IMR-90 (cell line): Measurements from ENCODE around the gene CACNA1I.

Experiments used
- CEBPB ChIP-seq: IDR thresholded peaks from 2 replicates; pipeline ENCODE4 v1.6.1; 2012; ENCODE audit warnings: low read depth, low read length, improper control_type of control experiment
- CHD1 ChIP-seq: IDR thresholded peaks from 2 replicates; pipeline ENCODE4 v1.6.1; 2012; ENCODE audit warnings: low read depth, low read length, improper control_type of control experiment
- FOS ChIP-seq: fragments of 150-350 bp; IDR thresholded peaks from 2 replicates; pipeline ENCODE4 v1.6.1; 2016; ENCODE audit warnings: low read depth, low read length
- MAFK ChIP-seq: IDR thresholded peaks from 2 replicates; pipeline ENCODE4 v1.6.1; 2012; ENCODE audit warnings: low read depth, low read length, improper control_type of control experiment
- MAZ ChIP-seq: IDR thresholded peaks from 2 replicates; pipeline ENCODE4 v1.6.1; 2012; ENCODE audit warnings: low read depth, mild to moderate bottlenecking, low read length, improper control_type of control experiment, moderate library complexity, borderline replicate concordance
- NFE2L2 ChIP-seq: fragments of 150-350 bp; IDR thresholded peaks from 2 replicates; pipeline ENCODE4 v1.6.1; 2016; ENCODE audit warnings: low read depth, mild to moderate bottlenecking, low read length
- POLR2A ChIP-seq: IDR thresholded peaks from 2 replicates; pipeline ENCODE4 v1.6.1; 2012; ENCODE audit warnings: mild to moderate bottlenecking, low read depth, low read length
- RAD21 ChIP-seq: IDR thresholded peaks from 2 replicates; pipeline ENCODE4 v1.6.1; 2012; ENCODE audit warnings: low read length, improper control_type of control experiment
- RCOR1 ChIP-seq: IDR thresholded peaks from 2 replicates; pipeline ENCODE4 v1.6.1; 2012; ENCODE audit warnings: mild to moderate bottlenecking, low read length, improper control_type of control experiment; ENCODE audit not compliant: insufficient replicate concordance
- RFX5 ChIP-seq: IDR thresholded peaks from 2 replicates; pipeline ENCODE4 v1.8.0; 2012; ENCODE audit warnings: low read depth, mild to moderate bottlenecking, low read length, moderate library complexity
- TF ChIP-seq, protein P1 (sequence below): conservative IDR thresholded peaks from 2 replicates; pipeline ENCODE4 v1.5.1; 2012; ENCODE audit warnings: mild to moderate bottlenecking, low read depth, low read length, improper control_type of control experiment

DNA sequence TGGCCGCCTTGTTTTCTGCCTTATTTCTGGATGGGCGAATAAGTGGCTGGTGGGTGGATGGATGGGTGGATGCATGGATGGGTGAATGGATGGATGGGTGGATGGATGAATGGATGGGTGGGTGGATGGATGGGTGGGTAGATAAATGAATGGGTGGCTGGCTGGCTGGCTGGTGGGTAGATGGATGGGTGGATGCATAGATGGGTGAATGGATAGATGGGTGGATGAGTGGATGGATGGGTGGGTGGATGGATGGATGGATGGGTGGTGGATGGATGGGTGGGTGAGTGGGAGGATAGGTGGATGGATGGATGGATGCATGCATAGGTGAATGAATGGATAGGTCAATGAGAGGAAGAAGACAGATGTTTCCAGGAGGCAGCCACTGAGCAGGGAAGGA lies 98.9 kb downstream of the CACNA1I start:
- TF ChIP-seq, protein P1, sequence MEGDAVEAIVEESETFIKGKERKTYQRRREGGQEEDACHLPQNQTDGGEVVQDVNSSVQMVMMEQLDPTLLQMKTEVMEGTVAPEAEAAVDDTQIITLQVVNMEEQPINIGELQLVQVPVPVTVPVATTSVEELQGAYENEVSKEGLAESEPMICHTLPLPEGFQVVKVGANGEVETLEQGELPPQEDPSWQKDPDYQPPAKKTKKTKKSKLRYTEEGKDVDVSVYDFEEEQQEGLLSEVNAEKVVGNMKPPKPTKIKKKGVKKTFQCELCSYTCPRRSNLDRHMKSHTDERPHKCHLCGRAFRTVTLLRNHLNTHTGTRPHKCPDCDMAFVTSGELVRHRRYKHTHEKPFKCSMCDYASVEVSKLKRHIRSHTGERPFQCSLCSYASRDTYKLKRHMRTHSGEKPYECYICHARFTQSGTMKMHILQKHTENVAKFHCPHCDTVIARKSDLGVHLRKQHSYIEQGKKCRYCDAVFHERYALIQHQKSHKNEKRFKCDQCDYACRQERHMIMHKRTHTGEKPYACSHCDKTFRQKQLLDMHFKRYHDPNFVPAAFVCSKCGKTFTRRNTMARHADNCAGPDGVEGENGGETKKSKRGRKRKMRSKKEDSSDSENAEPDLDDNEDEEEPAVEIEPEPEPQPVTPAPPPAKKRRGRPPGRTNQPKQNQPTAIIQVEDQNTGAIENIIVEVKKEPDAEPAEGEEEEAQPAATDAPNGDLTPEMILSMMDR, result no peak
- TF ChIP-seq RFX5 (no peak), POLR2A (no peak), RCOR1 (no peak), FOS (no peak), MAFK (no peak), CEBPB (no peak), CHD1 (no peak), NFE2L2 (no peak), RAD21 (no peak), MAZ (no peak)
